Measurements from ENCODE around the gene ZDHHC14.

DNA sequence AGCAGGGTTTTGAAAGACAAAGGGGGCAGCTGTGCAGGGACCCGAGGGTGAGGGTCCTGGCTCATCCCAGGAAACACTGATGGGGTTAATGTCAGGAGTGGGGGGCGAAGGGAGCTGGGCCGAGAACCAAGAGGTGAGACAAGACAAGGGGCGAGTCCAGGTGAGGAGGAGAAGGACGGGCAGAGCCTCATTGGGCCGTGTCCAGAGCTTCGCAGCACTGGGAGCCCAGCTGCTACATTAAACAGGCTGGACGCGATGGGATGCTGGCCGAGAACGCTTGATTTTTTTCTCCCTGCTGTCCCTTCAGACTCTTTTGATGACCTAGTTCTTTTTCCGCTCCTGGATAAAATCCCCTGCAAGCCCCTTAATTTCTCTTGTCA, 269.3 kb downstream of the ZDHHC14 start:
- TF ChIP-seq EZH2 (IDR thresholded peaks at IDR 0.05; ENCODE audit: low read depth, unreplicated experiment) (no peak), STAT1 (IDR thresholded peaks at IDR 0.05; ENCODE audit: unreplicated experiment) (no peak), EZH2phosphoT487 (IDR thresholded peaks at IDR 0.05; ENCODE audit: unreplicated experiment) (no peak), POLR2AphosphoS5 (IDR thresholded peaks at IDR 0.05; ENCODE audit: low read depth) (no peak), CREB1 (CRISPR knock-in tag; IDR thresholded peaks at IDR 0.05; ENCODE audit: low read depth) (no peak), ZNF331 (CRISPR knock-in tag; IDR thresholded peaks at IDR 0.05; ENCODE audit: low read depth) (no peak)
- TF ChIP-seq, protein P1, sequence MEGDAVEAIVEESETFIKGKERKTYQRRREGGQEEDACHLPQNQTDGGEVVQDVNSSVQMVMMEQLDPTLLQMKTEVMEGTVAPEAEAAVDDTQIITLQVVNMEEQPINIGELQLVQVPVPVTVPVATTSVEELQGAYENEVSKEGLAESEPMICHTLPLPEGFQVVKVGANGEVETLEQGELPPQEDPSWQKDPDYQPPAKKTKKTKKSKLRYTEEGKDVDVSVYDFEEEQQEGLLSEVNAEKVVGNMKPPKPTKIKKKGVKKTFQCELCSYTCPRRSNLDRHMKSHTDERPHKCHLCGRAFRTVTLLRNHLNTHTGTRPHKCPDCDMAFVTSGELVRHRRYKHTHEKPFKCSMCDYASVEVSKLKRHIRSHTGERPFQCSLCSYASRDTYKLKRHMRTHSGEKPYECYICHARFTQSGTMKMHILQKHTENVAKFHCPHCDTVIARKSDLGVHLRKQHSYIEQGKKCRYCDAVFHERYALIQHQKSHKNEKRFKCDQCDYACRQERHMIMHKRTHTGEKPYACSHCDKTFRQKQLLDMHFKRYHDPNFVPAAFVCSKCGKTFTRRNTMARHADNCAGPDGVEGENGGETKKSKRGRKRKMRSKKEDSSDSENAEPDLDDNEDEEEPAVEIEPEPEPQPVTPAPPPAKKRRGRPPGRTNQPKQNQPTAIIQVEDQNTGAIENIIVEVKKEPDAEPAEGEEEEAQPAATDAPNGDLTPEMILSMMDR (conservative IDR thresholded peaks at IDR 0.05; ENCODE audit: low read depth in 2 of 2) = no peak
- TF ChIP-seq, protein P2, sequence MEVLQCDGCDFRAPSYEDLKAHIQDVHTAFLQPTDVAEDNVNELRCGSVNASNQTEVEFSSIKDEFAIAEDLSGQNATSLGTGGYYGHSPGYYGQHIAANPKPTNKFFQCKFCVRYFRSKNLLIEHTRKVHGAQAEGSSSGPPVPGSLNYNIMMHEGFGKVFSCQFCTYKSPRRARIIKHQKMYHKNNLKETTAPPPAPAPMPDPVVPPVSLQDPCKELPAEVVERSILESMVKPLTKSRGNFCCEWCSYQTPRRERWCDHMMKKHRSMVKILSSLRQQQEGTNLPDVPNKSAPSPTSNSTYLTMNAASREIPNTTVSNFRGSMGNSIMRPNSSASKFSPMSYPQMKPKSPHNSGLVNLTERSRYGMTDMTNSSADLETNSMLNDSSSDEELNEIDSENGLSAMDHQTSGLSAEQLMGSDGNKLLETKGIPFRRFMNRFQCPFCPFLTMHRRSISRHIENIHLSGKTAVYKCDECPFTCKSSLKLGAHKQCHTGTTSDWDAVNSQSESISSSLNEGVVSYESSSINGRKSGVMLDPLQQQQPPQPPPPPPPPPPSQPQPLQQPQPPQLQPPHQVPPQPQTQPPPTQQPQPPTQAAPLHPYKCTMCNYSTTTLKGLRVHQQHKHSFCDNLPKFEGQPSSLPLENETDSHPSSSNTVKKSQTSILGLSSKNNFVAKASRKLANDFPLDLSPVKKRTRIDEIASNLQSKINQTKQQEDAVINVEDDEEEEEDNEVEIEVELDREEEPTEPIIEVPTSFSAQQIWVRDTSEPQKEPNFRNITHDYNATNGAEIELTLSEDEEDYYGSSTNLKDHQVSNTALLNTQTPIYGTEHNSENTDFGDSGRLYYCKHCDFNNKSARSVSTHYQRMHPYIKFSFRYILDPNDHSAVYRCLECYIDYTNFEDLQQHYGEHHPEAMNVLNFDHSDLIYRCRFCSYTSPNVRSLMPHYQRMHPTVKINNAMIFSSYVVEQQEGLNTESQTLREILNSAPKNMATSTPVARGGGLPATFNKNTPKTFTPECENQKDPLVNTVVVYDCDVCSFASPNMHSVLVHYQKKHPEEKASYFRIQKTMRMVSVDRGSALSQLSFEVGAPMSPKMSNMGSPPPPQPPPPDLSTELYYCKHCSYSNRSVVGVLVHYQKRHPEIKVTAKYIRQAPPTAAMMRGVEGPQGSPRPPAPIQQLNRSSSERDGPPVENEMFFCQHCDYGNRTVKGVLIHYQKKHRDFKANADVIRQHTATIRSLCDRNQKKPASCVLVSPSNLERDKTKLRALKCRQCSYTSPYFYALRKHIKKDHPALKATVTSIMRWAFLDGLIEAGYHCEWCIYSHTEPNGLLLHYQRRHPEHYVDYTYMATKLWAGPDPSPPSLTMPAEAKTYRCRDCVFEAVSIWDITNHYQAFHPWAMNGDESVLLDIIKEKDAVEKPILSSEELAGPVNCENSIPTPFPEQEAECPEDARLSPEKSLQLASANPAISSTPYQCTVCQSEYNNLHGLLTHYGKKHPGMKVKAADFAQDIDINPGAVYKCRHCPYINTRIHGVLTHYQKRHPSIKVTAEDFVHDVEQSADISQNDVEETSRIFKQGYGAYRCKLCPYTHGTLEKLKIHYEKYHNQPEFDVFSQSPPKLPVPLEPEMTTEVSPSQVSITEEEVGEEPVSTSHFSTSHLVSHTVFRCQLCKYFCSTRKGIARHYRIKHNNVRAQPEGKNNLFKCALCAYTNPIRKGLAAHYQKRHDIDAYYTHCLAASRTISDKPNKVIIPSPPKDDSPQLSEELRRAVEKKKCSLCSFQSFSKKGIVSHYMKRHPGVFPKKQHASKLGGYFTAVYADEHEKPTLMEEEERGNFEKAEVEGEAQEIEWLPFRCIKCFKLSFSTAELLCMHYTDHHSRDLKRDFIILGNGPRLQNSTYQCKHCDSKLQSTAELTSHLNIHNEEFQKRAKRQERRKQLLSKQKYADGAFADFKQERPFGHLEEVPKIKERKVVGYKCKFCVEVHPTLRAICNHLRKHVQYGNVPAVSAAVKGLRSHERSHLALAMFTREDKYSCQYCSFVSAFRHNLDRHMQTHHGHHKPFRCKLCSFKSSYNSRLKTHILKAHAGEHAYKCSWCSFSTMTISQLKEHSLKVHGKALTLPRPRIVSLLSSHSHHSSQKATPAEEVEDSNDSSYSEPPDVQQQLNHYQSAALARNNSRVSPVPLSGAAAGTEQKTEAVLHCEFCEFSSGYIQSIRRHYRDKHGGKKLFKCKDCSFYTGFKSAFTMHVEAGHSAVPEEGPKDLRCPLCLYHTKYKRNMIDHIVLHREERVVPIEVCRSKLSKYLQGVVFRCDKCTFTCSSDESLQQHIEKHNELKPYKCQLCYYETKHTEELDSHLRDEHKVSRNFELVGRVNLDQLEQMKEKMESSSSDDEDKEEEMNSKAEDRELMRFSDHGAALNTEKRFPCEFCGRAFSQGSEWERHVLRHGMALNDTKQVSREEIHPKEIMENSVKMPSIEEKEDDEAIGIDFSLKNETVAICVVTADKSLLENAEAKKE (CRISPR knock-in tag; IDR thresholded peaks at IDR 0.05) = no peak
- TF ChIP-seq, protein P3, sequence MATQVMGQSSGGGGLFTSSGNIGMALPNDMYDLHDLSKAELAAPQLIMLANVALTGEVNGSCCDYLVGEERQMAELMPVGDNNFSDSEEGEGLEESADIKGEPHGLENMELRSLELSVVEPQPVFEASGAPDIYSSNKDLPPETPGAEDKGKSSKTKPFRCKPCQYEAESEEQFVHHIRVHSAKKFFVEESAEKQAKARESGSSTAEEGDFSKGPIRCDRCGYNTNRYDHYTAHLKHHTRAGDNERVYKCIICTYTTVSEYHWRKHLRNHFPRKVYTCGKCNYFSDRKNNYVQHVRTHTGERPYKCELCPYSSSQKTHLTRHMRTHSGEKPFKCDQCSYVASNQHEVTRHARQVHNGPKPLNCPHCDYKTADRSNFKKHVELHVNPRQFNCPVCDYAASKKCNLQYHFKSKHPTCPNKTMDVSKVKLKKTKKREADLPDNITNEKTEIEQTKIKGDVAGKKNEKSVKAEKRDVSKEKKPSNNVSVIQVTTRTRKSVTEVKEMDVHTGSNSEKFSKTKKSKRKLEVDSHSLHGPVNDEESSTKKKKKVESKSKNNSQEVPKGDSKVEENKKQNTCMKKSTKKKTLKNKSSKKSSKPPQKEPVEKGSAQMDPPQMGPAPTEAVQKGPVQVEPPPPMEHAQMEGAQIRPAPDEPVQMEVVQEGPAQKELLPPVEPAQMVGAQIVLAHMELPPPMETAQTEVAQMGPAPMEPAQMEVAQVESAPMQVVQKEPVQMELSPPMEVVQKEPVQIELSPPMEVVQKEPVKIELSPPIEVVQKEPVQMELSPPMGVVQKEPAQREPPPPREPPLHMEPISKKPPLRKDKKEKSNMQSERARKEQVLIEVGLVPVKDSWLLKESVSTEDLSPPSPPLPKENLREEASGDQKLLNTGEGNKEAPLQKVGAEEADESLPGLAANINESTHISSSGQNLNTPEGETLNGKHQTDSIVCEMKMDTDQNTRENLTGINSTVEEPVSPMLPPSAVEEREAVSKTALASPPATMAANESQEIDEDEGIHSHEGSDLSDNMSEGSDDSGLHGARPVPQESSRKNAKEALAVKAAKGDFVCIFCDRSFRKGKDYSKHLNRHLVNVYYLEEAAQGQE (IDR thresholded peaks at IDR 0.05; ENCODE audit: unreplicated experiment) = no peak
